ENCODE data around the gene MRPL53.

MRPL53 gene

DNA sequence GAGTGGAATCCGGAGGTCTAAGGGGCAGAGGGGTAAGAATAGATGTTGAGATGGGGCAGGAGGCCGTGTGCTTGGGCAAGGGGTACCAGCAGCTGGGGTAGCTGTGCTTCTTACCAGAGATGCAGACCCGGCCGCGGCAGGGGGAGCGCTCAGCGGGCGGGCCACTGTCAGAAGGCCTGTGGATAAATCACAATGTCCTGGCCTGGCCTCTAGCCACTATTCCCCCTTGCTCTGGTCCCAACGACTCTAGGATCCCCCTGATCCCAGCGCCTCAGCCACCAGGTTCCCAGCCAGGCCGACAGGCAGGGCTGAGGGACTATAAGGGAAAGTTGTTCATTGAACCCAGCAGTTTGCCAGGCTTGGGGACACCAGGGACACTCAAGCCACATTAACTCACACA lies 42.0 kb downstream of the MRPL53 start:
- Histone ChIP-seq H3K4me2 (no peak overlapping the region), H3K4me1 (peaks cover 0 to 15% (median 0%) of the 10 kb centered on the region in 10 experiments; a peak in 5 of 20 replicates), H4K20me1 (peaks cover 0 to 3% (median 0%) of the 10 kb centered on the region in 11 experiments; a peak in 1 of 22 replicates), H3K36me3 (peaks cover 57 to 73% (median 63%) of the 10 kb centered on the region in 11 experiments), H3K4me3 (no peak overlapping the region), H3K9me3 (replicated peaks in 1 of 11) (no peaks in the 10 kb centered on the region), H3K27ac (no peak overlapping the region), H3K9ac (0 out of 22 replicates have a peak overlapping the region, but pooled peaks of 2 of the 11 experiments have one; percentile 10 to 33), H3K27me3 (no peaks in the 10 kb centered on the region)
- no peak for TF ChIP-seq Cebpa-rat (IDR thresholded peaks at IDR 0.05)

DNA sequence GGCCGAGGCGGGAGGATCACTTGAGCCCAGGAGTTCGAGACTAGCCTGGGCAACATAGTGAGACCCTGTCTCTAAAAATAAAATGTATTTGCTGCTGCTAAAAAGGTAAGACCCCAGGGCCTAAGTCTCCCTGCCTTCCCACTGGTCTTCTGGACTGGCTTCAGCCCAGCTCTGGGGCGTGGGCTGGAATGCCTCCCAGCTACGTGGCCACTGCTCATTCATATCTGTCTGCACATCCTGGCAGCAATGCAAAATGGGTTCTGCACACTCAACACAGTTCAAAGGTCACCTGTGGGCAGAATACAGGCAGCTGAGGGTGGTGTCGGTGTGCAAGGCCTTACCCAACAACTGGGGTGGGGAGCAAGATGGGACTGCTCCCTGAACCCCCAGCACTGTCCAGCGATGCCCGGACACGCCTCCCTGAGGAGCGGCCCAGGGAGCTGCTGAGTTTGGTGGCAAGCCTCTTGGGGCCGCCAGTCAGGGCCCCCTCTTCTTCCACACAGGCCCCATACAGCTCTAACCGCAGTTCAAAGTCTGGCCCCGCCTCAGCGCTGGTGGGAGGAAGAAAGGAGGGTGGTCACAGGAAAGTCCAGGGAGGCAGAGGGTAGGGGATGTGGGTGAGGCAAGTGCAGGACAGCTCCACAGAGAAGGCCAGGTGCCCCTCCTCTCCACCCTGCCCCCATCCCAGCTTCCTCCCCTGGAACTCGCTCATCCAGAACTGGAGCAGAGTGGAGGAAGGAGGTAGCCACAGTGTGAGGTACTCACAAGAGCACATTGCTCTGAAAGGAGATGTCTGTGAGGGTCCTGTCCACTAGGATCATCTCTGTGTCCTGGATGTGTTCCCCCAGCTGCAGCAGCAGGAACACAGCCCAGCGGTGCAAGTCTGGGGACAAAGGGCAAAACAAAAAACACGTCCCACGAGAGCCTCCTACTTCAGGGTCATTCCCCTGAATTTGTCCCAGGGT lies 42.7 kb downstream of the MRPL53 start:
- Histone ChIP-seq H3K9ac (0 out of 22 replicates have a peak overlapping the region, but pooled peaks of 2 of the 11 experiments have one; percentile 10 to 33), H4K20me1 (peaks cover 0 to 3% (median 0%) of the 10 kb centered on the region in 11 experiments; a peak in 1 of 22 replicates), H3K27ac (no peak overlapping the region), H3K4me3 (no peak overlapping the region), H3K36me3 (peaks cover 65 to 80% (median 70%) of the 10 kb centered on the region in 11 experiments), H3K4me2 (no peak overlapping the region), H3K4me1 (peaks cover 0 to 15% (median 0%) of the 10 kb centered on the region in 10 experiments; a peak in 4 of 20 replicates), H3K27me3 (no peaks in the 10 kb centered on the region), H3K9me3 (replicated peaks in 1 of 11) (no peaks in the 10 kb centered on the region)
- TF ChIP-seq Cebpa-rat (IDR thresholded peaks at IDR 0.05): no peak

DNA sequence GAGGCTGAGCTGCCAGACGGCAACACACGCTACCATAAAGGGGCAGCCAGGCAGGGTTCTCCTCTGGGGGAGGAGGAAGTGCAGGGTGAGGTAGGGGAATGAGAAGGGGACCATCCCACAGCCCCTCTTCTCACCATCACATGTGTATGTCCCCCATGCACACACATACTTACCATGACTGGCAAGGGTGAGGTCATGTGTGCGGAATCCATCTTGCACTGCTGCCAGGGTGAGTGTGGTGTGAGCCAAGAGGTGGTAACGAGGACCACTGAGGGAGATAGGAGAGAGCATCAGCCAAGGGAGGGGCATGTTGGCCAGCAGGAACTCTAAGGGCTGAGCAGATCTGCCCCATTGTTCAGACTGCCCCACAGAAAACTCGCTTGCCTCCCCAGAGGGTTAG lies 43.8 kb downstream of the MRPL53 start:
- H3K27ac ChIP-seq: no peak overlapping the region
- H3K27me3 ChIP-seq: no peaks in the 10 kb centered on the region
- H3K4me3 ChIP-seq: no peak overlapping the region
- H3K9ac ChIP-seq: no peak overlapping the region
- peaks cover 67 to 89% (median 75%) of the 10 kb centered on the region in 11 experiments for H3K36me3 ChIP-seq
- peaks cover 0 to 3% (median 0%) of the 10 kb centered on the region in 11 experiments; a peak in 1 of 22 replicates for H4K20me1 ChIP-seq
- peaks cover 0 to 15% (median 0%) of the 10 kb centered on the region in 10 experiments; a peak in 4 of 20 replicates for H3K4me1 ChIP-seq
- TF ChIP-seq Cebpa-rat (IDR thresholded peaks at IDR 0.05): no peak
- H3K4me2 ChIP-seq: no peak overlapping the region
- H3K9me3 ChIP-seq (replicated peaks in 1 of 11): no peaks in the 10 kb centered on the region

DNA sequence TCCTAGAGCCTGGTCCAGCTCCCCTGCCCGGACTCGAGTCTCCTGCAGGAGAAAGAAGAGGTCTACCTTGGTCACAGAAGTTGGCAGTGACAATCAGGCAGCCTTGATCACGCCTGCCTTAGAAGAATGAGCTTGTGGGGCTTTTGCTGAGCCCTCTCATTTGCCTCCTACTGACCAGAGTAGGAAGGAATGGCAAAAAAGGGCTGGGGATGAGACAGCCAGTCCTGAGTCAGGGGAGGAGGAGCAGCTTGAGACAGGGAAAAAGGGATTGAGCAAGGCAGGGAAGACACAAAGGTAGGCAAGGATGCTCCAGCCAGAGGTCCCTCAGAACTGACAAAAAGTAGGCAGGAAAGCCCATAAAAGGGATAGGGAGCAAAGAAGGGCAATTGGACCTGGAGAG lies 44.9 kb downstream of the MRPL53 start:
- Histone ChIP-seq H3K4me3 (no peak overlapping the region), H3K4me1 (peaks cover 0 to 18% (median 4%) of the 10 kb centered on the region in 10 experiments; a peak in 14 of 20 replicates), H3K36me3 (peaks cover 67 to 86% (median 75%) of the 10 kb centered on the region in 11 experiments), H3K27ac (peak overlapping the region in 1 of 11 experiments; percentile 9; a peak in 1 of 22 replicates), H3K9ac (0 out of 22 replicates have a peak overlapping the region, but pooled peaks of 2 of the 11 experiments have one; percentile 19 to 25), H3K9me3 (replicated peaks in 1 of 11) (no peaks in the 10 kb centered on the region), H4K20me1 (peaks cover 0 to 3% (median 0%) of the 10 kb centered on the region in 11 experiments; a peak in 1 of 22 replicates), H3K27me3 (no peaks in the 10 kb centered on the region), H3K4me2 (no peak overlapping the region)
- no peak for TF ChIP-seq Cebpa-rat (IDR thresholded peaks at IDR 0.05)

DNA sequence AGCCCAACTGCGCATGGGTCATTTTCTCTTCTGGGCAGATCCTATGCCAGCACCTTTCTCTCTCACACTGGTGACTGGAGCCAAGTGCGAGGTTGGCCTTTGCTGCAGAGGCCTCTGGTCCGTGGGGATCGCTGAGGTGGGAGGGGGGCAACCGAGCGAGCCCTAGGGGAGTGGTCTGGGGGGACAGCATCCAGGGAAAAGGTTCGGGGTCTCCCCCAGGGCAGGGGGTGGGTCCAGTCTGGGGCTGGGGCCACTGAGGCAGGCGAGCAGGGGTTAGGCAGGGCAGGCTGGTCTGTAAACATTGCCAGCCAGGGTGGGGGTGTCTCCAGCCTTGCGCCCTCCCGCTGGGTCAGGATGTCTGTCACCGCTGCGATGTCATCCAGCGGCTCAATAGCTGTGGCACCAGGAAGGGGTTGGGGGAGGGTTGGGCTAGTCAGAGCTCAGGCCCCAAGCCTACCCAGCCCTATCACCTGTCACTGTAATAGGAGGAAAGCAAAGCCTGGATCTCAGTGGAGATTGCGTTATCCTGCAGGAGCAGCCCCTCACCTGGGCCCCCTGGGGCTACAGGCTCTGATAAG lies 46.2 kb downstream of the MRPL53 start:
- Histone ChIP-seq H3K27ac (no peak overlapping the region), H3K4me3 (no peak overlapping the region)

DNA sequence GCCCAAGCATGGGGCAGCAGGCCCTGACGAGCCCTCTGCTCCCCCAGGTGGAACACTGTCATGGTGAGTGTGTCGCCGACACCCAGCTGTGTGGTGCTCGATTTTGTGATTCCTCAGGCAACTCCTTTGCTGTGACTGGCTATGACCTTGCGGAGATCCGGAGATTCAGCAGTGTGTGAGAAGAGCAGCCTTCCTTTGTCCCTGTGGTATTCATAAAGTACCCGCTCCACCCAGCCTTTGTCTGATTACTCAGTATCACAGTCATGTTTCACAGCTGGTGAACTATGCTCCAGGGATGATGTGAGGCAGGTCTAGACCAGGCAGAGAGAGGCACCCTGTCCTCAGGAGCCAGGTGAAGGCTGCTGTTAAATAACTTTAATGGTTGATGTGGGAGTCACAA lies 47.0 kb downstream of the MRPL53 start:
- TF ChIP-seq Cebpa-rat (IDR thresholded peaks at IDR 0.05): no peak
- Histone ChIP-seq H4K20me1 (peaks cover 0 to 3% (median 0%) of the 10 kb centered on the region in 11 experiments; a peak in 1 of 22 replicates), H3K4me3 (no peak overlapping the region), H3K9me3 (replicated peaks in 1 of 11) (no peaks in the 10 kb centered on the region), H3K4me1 (peaks cover 10 to 32% (median 18%) of the 10 kb centered on the region in 10 experiments), H3K9ac (no peak overlapping the region), H3K36me3 (peaks cover 51 to 66% (median 59%) of the 10 kb centered on the region in 11 experiments), H3K4me2 (no peak overlapping the region), H3K27ac (no peak overlapping the region), H3K27me3 (peaks cover 0 to 7% (median 4%) of the 10 kb centered on the region in 11 experiments; a peak in 14 of 22 replicates)

More for the DNA sequence above, 46.2 kb downstream of the MRPL53 start:
- H3K27me3 ChIP-seq: no peaks in the 10 kb centered on the region
- H3K4me1 ChIP-seq: peaks cover 4 to 24% (median 11%) of the 10 kb centered on the region in 10 experiments; a peak in 17 of 20 replicates
- H3K9ac ChIP-seq: 0 out of 22 replicates have a peak overlapping the region, but pooled peaks of 1 of the 11 experiments have one; percentile 7
- peaks cover 0 to 3% (median 0%) of the 10 kb centered on the region in 11 experiments; a peak in 1 of 22 replicates for H4K20me1 ChIP-seq
- H3K9me3 ChIP-seq (replicated peaks in 1 of 11): no peaks in the 10 kb centered on the region
- peaks cover 58 to 74% (median 65%) of the 10 kb centered on the region in 11 experiments for H3K36me3 ChIP-seq
- no peak overlapping the region for H3K4me2 ChIP-seq
- TF ChIP-seq Cebpa-rat (IDR thresholded peaks at IDR 0.05): no peak

DNA sequence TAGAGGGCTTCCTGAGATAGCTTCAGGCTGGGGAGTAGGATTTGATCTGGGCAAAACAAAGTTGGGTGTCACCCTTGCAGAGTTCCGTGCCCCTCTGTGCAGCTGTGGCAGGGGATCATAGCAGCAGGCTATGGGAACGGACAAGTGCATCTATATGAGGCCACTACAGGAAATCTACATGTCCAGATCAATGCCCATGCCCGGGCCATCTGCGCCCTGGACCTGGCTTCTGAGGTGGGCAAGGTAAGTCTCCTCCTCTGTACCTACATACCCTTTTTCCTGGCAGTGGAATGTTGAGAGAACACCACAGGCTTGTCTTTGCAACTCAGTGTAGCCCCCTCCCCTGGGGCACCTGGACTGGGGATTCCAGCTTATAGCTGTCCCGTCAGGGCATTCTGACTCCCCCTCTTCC lies 47.5 kb downstream of the MRPL53 start:
- no peak overlapping the region for H3K9ac ChIP-seq
- peaks cover 50 to 61% (median 54%) of the 10 kb centered on the region in 11 experiments for H3K36me3 ChIP-seq
- H4K20me1 ChIP-seq: peaks cover 0 to 3% (median 0%) of the 10 kb centered on the region in 11 experiments; a peak in 1 of 22 replicates
- H3K4me2 ChIP-seq: no peak overlapping the region
- TF ChIP-seq Cebpa-rat (IDR thresholded peaks at IDR 0.05): no peak
- no peak overlapping the region for H3K4me3 ChIP-seq
- H3K27me3 ChIP-seq: peaks cover 0 to 11% (median 10%) of the 10 kb centered on the region in 11 experiments; a peak in 14 of 22 replicates
- no peak overlapping the region for H3K27ac ChIP-seq
- H3K4me1 ChIP-seq: peaks cover 15 to 34% (median 23%) of the 10 kb centered on the region in 10 experiments
- no peaks in the 10 kb centered on the region for H3K9me3 ChIP-seq (replicated peaks in 1 of 11)

DNA sequence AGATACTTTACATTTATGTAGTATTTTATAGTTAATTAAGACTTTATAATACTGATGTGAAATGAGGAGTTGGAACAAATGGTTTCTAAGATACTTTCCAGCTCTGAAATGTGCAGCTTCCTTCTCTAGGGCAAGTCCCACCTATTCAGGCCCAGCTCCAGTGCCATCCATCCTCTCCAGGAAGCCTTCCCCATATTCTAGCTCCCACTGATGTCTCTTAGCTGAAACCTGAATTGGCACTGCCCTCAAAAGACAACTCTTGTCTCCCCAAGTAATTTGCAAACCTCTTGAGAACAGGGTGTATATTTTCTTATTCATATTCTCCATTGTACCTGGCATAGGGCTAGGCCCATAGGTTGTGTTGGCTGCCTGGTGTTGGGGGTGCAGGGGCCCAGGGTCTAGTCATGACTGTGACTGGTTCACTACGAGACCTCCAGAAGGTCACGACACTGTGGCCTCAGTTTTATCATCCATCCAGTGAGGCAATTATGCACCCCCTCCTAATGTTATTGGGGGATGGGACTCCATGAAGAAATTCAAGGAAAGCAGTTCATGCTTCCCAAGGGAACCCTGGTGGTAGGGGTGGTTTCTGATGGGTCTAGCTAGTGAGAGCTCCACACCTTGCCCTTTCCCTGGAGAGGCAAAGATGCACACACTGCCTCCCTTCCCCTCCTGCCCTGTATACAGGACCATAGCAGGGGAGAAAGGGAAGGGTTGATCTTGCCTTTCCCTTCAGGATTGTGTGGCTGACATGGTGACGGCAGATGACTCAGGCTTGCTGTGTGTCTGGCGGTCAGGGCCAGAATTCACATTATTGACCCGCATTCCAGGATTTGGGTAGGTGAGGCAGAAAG lies 48.1 kb downstream of the MRPL53 start:
- TF ChIP-seq Cebpa-rat (IDR thresholded peaks at IDR 0.05): no peak

More for the DNA sequence above, 48.1 kb downstream of the MRPL53 start:
- Histone ChIP-seq H3K4me3 (no peak overlapping the region), H3K27ac (no peak overlapping the region), H3K4me2 (no peak overlapping the region), H4K20me1 (peaks cover 0 to 3% (median 0%) of the 10 kb centered on the region in 11 experiments; a peak in 1 of 22 replicates), H3K4me1 (peaks cover 22 to 37% (median 29%) of the 10 kb centered on the region in 10 experiments), H3K36me3 (peaks cover 45 to 55% (median 47%) of the 10 kb centered on the region in 11 experiments), H3K9me3 (replicated peaks in 1 of 11) (no peaks in the 10 kb centered on the region), H3K9ac (no peak overlapping the region), H3K27me3 (peaks cover 0 to 14% (median 11%) of the 10 kb centered on the region in 11 experiments; a peak in 14 of 22 replicates)
